Astrocyte (in vitro differentiated cells and primary cell): ENCODE results near the gene AKR1B15.
"Not testable (repeated sequence)": the region's sequence is repeated elsewhere in the genome, so short reads cannot be mapped to it uniquely, and the experiment has no call there.

ENCODE experiments used
- EZH2 ChIP-seq: IDR thresholded peaks from 2 replicates; pipeline ENCODE4 v1.6.1; 2012; ENCODE audit warnings: mild to moderate bottlenecking, low read length, inconsistent platforms; ENCODE audit not compliant: insufficient read depth
- TF ChIP-seq, protein P1 (sequence below): IDR thresholded peaks from 2 replicates; pipeline ENCODE4 v1.5.1; 2011; ENCODE audit warnings: low read depth, mild to moderate bottlenecking, inconsistent platforms, low read length, moderate library complexity; ENCODE audit not compliant: insufficient read depth

DNA sequence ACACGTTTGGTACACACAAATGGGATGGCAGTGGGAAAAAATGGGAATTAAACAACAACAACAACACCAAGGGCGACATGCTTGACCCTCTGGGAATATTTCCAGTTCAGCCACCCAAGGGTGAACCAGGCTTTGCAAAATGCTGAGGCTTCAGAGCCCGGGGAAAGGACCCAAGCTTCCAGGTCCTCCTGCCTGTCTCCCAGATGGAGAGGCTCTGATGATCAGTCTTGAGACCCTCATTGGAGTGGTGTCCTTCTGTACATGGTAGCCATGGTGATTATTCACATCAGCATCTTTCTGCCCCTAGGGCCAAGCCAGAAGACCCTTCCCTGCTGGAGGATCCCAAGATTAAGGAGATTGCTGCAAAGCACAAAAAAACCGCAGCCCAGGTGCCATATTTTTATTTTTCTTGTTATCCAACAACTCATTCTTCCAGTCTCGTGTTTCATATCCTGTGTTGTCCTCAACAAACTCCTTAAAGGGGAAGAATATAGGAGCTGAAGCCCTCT is 11.6 kb upstream of the AKR1B15 start:
- TF ChIP-seq, protein P1, sequence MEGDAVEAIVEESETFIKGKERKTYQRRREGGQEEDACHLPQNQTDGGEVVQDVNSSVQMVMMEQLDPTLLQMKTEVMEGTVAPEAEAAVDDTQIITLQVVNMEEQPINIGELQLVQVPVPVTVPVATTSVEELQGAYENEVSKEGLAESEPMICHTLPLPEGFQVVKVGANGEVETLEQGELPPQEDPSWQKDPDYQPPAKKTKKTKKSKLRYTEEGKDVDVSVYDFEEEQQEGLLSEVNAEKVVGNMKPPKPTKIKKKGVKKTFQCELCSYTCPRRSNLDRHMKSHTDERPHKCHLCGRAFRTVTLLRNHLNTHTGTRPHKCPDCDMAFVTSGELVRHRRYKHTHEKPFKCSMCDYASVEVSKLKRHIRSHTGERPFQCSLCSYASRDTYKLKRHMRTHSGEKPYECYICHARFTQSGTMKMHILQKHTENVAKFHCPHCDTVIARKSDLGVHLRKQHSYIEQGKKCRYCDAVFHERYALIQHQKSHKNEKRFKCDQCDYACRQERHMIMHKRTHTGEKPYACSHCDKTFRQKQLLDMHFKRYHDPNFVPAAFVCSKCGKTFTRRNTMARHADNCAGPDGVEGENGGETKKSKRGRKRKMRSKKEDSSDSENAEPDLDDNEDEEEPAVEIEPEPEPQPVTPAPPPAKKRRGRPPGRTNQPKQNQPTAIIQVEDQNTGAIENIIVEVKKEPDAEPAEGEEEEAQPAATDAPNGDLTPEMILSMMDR: not testable (repeated sequence)
- not testable (repeated sequence) for TF ChIP-seq EZH2
